Spleen (tissue), 11 donors: Measurements from ENCODE around the gene CCDC141. TPM values are rescaled to one million over a fixed set of nuclear protein-coding genes. Genes with fewer than 3 reads are reported as not detected.

ENCODE experiments used
- DNase-seq: peaks from one replicate; pipeline ENCODE4 v3.0.0-alpha.2; 2020
- H3K27ac ChIP-seq, 8 donors: fragments of 200-600 bp; sonication (generic) in 7 of 8; 1 replicate in 4 of 8; 2 replicates in 4 of 8; pipeline versions ENCODE4 v1.5.0 to v1.8.0; 2016 to 2021; ENCODE audit warnings: inconsistent platforms in 4 of 8, mild to moderate bottlenecking in 4 of 8, moderate library complexity in 1 of 8
- H3K27me3 ChIP-seq, 7 donors: fragments of 200-600 bp; sonication (generic) in 6 of 7; replicated peaks in 1 of 7; 1 replicate in 4 of 7; 2 replicates in 3 of 7; pipeline versions ENCODE4 v1.5.0 to v1.8.0; 2016 to 2021; ENCODE audit warnings: inconsistent platforms in 3 of 7, mild to moderate bottlenecking in 1 of 7
- H3K36me3 ChIP-seq, 6 donors: fragments of 200-600 bp; sonication (generic) in 5 of 6; 1 replicate in 4 of 6; 2 replicates in 2 of 6; pipeline versions ENCODE4 v1.5.0 to v1.8.0; 2016 to 2021; ENCODE audit warnings: inconsistent platforms in 2 of 6
- H3K4me1 ChIP-seq, 6 donors: fragments of 200-600 bp; sonication (generic) in 5 of 6; 1 replicate in 3 of 6; 2 replicates in 3 of 6; pipeline versions ENCODE4 v1.5.0 to v1.8.0; 2016 to 2021; ENCODE audit warnings: inconsistent platforms in 3 of 6
- H3K4me3 ChIP-seq, 8 donors: fragments of 200-600 bp; sonication (generic) in 7 of 8; 1 replicate in 4 of 8; 2 replicates in 4 of 8; pipeline versions ENCODE4 v1.5.0 to v1.8.0; 2016 to 2021; ENCODE audit warnings: inconsistent platforms in 4 of 8, mild to moderate bottlenecking in 4 of 8, moderate library complexity in 2 of 8
- H3K9me3 ChIP-seq, 8 donors: fragments of 200-600 bp; sonication (generic) in 7 of 8; 1 replicate in 4 of 8; 2 replicates in 4 of 8; pipeline versions ENCODE4 v1.5.0 to v1.8.0; 2016 to 2021; ENCODE audit warnings: inconsistent platforms in 4 of 8
- CTCF ChIP-seq, 11 experiments: fragments of 200-600 bp in 7 of 11; fragments of 450-650 bp in 4 of 11; sonication (generic) in 4 of 11; IDR thresholded peaks in 8 of 11; conservative IDR thresholded peaks in 3 of 11; 1 replicate in 7 of 11; 2 replicates in 4 of 11; pipeline versions ENCODE4 v1.4.0 to v1.8.0; 2016 to 2021; ENCODE audit warnings: antibody characterized with exemption in 11 of 11, inconsistent platforms in 4 of 11, mild to moderate bottlenecking in 1 of 11
- POLR2A ChIP-seq, 3 donors: fragments of 450-650 bp; IDR thresholded peaks; one replicate each; pipeline ENCODE4 v1.5.1; 2017; ENCODE audit warnings: antibody characterized with exemption in 3 of 3, mild to moderate bottlenecking in 1 of 3
- POLR2AphosphoS5 ChIP-seq, 3 donors: sonication (generic); formaldehyde crosslinking; IDR thresholded peaks; one replicate each; pipeline ENCODE4 v1.5.1; 2017; ENCODE audit warnings: antibody characterized with exemption in 3 of 3
- WGBS, 5 donors: extraction: QIAGEN DNeasy Blood & Tissue Kit in 3 of 5; methylation state at CpG; one replicate each; pipeline versions ENCODE4 v1.1.5 to v1.1.7; 2013 to 2018; 5-methylcytosine and 5-hydroxymethylcytosine counted together
- intact Hi-C: fragments of 100-400 bp; cut with DNase I; formaldehyde crosslinking; loops from one replicate; pipeline ENCODE4 v1.15.0; 2023; ENCODE audit warnings: low total_unique reads
- polyA plus RNA-seq, 3 donors: library from polyadenylated mRNA; stranded (reverse); fragments of 200-250 nt; gene quantifications; one replicate each; pipeline ENCODE4 v1.2.1, GENCODE V29; 2013
- total RNA-seq, 7 donors: library from RNA; depleted of rRNA in 3 of 7; stranded (reverse); fragments of >200 nt in 3 of 7; fragmentation: NEBNext Ultra II Directional in 4 of 7; extraction: Animal tissue kit (Norgen Biotek cat#: 25700) in 4 of 7; gene quantifications; one replicate each; pipeline versions ENCODE4 v1.1.0 to v1.2.1, GENCODE V29; 2016 to 2021
- donor health status: healthy with polysubstance abuse.
- donor health status: DM: no; HTN: no; CAD: no; lungs with moderate emphysema.
- donor health status: DM: no; HTN: no; CAD: no.
- donor health status: Bipolar disorder and iron deficiency.
- donor health status: healthy.
- donor health status: DM: no; HTN: no; CAD: no.
- donor health status: DM: yes; HTN: yes; CAD: no.

The CCDC141 gene
- total and polyA plus RNA-seq, 10 donors, result 0.29 to 21.3 (median 11.4) TPM

GRCh38 chr2:179044500-179044899 lies 5.4 kb downstream of the CCDC141 start:
- H3K9me3 ChIP-seq, result no peaks in the 10 kb centered on the region
- no peak for DNase-seq
- TF ChIP-seq POLR2AphosphoS5 (IDR thresholded peaks at IDR 0.05), result no peak
- no peak for TF ChIP-seq CTCF (IDR thresholded peaks at IDR 0.05 in 8 of 11, conservative IDR thresholded peaks at IDR 0.05 in 3 of 11)
- TF ChIP-seq POLR2A (IDR thresholded peaks at IDR 0.05), result no peak
- H3K27ac ChIP-seq, result peak overlapping the region in 1 of 8 donors; percentile 1
- WGBS, 5 donors, result 56 to 72% (median 66%) methylated on average over 3 of the region's 3 CpGs
- intact Hi-C loops, result no loop called here
- H3K36me3 ChIP-seq, result no peaks in the 10 kb centered on the region
- H3K4me3 ChIP-seq, result no peak overlapping the region
- H3K27me3 ChIP-seq, result no peaks in the 10 kb centered on the region
- H3K4me1 ChIP-seq, result peaks cover 12 to 40% (median 20%) of the 10 kb centered on the region in 6 donors

GRCh38 chr2:179037807-179038206 lies 12.1 kb downstream of the CCDC141 start:
- no peaks in the 10 kb centered on the region for H3K36me3 ChIP-seq
- no peak overlapping the region for H3K27ac ChIP-seq
- TF ChIP-seq POLR2AphosphoS5 (IDR thresholded peaks at IDR 0.05) (no peak), CTCF (IDR thresholded peaks at IDR 0.05 in 8 of 11, conservative IDR thresholded peaks at IDR 0.05 in 3 of 11) (no peak), POLR2A (IDR thresholded peaks at IDR 0.05) (no peak)
- peaks cover 0 to 4% (median 0%) of the 10 kb centered on the region in 8 donors for H3K9me3 ChIP-seq
- no peak overlapping the region for H3K4me3 ChIP-seq
- WGBS, 5 donors, result 69 to 92% (median 85%) methylated on average over 4 of the region's 4 CpGs
- DNase-seq, result no peak
- intact Hi-C loops, result no loop called here
- H3K4me1 ChIP-seq, result no peaks in the 10 kb centered on the region
- H3K27me3 ChIP-seq, result no peaks in the 10 kb centered on the region

GRCh38 chr2:179036353-179036905 lies 13.5 kb downstream of the CCDC141 start:
- intact Hi-C loops, result no loop called here
- H3K9me3 ChIP-seq, result peaks cover 0 to 4% (median 0%) of the 10 kb centered on the region in 8 donors
- H3K36me3 ChIP-seq, result no peaks in the 10 kb centered on the region
- TF ChIP-seq CTCF (IDR thresholded peaks at IDR 0.05 in 8 of 11, conservative IDR thresholded peaks at IDR 0.05 in 3 of 11) (no peak), POLR2A (IDR thresholded peaks at IDR 0.05) (no peak), POLR2AphosphoS5 (IDR thresholded peaks at IDR 0.05) (no peak)
- DNase-seq, result no peak
- H3K4me1 ChIP-seq, result peaks cover 3 to 13% (median 5%) of the 10 kb centered on the region in 6 donors
- no peak overlapping the region for H3K27ac ChIP-seq
- no peak overlapping the region for H3K4me3 ChIP-seq
- WGBS, 5 donors, result 74 to 89% (median 84%) methylated on average over 4 of the region's 4 CpGs
- no peaks in the 10 kb centered on the region for H3K27me3 ChIP-seq

DNA sequence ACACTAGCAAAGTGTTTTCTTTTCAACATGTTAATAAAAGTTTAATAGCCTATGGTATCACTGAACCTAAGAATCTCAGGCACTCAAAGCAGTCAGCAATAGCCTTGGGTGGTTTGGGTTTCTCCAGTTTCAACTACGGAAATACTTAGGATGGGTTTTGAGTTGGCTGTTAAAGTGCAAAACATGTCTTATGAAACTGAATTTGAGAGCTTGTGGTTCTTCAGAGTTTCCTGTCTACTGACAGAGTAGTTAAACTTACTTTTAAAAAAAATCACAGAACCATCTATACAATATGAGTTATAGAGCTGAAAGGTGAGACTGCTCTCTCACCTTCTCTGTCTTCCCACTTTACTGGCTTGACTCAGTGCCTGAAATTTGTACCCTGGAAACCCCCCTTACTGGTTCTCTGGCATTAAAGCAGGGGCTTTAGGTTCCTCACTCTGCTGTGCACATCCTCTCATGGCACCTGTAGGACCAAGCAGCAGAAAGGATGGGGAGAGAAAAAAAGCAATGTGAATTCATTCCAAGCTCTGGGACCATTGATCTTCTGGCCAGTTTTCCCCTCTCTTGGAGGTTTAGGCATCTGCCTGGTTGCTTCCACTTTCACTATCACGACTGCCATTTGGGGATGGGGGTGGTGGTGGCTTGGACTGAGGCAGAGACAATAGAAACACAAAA lies 18.1 kb downstream of the CCDC141 start:
- intact Hi-C loops, result no loop called here
- peak overlapping the region; percentile 55 to 77 (median 68) for H3K27ac ChIP-seq
- H3K4me3 ChIP-seq, result peak overlapping the region in 2 of 8 donors; percentile 17 to 51
- peaks cover 0 to 19% (median 8%) of the 10 kb centered on the region in 8 donors for H3K9me3 ChIP-seq
- TF ChIP-seq CTCF (IDR thresholded peaks at IDR 0.05 in 8 of 11, conservative IDR thresholded peaks at IDR 0.05 in 3 of 11) (no peak), POLR2AphosphoS5 (IDR thresholded peaks at IDR 0.05) (no peak), POLR2A (IDR thresholded peaks at IDR 0.05) (no peak)
- 3 to 12% (median 6%) methylated on average over 2 of the region's 2 CpGs for WGBS, 5 donors
- H3K4me1 ChIP-seq, result peaks cover 6 to 18% (median 11%) of the 10 kb centered on the region in 6 donors
- H3K27me3 ChIP-seq, result no peaks in the 10 kb centered on the region
- H3K36me3 ChIP-seq, result no peaks in the 10 kb centered on the region
- DNase-seq, result no peak
